ENCODE results near the gene VAC14. TPM values are rescaled to one million over a fixed set of nuclear protein-coding genes. Genes with fewer than 3 reads are reported as not detected.
"Not testable (repeated sequence)": the region's sequence is repeated elsewhere in the genome, so short reads cannot be mapped to it uniquely, and the experiment has no call there.

The VAC14 gene
- 10 to 100 TPM; 25.7 to 49.5 (median 40.4) TPM for total RNA-seq

DNA sequence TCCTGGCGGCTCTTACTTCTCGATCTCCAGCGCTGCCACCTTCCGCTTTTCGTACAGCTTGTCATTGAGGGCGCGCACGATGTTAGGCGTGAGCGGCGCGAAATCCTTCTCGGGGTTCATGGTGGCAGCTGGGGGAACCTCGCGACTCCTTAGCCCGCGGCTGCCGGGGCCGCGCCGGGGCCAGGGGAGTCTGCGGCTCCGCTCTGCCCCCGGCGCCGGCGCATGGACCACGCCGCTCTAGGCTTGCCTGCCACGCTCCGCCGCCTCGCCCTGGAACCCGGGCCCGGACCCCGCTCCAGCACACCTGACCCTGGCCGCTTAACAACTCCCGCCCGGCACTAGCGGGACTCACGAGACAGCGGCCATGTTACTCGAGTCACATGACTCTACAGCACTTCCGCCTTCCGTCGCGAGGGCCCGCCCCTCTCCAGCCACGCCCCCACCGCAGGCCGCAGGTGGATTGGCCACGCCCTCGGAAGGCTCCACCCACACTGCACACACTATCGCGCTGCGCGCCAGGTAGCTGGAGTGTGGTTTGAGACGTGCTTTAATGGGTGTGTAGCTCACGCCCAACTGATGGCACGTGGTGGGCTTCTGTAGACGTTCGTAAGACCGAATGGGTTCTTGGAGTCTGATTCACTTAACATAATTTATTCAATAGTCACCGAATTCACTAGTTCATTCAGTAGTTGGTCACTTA lies at the start of gene VAC14:
TSS of gene VAC14 (minus strand) at position 378 of the 700 bp plus-strand sequence. CDS start at position 120, 258 bp downstream.
- Histone ChIP-seq H3K36me3 (peaks cover 0 to 21% (median 0%) of the 10 kb centered on the region in 3 donors), H3K4me3 (peak within 1 kb of the TSS; percentile 76 to 93 (median 84)), H3K9me3 (peaks cover 0 to 8% (median 0%) of the 10 kb centered on the region in 4 donors), H3K27ac (peak within 1 kb of the TSS in 3 of 4 donors; percentile 51 to 80 (median 74)), H3K4me1 (peaks cover 0 to 24% (median 12%) of the 10 kb centered on the region in 4 donors), H3K27me3 (no peaks in the 10 kb centered on the region)
- TF ChIP-seq POLR2A (IDR thresholded peaks at IDR 0.05) (peak in 1 of 2 donors; percentile 32), EP300 (IDR thresholded peaks at IDR 0.05) (peak in 1 of 2 donors; percentile 83)
- TF ChIP-seq, protein P1, sequence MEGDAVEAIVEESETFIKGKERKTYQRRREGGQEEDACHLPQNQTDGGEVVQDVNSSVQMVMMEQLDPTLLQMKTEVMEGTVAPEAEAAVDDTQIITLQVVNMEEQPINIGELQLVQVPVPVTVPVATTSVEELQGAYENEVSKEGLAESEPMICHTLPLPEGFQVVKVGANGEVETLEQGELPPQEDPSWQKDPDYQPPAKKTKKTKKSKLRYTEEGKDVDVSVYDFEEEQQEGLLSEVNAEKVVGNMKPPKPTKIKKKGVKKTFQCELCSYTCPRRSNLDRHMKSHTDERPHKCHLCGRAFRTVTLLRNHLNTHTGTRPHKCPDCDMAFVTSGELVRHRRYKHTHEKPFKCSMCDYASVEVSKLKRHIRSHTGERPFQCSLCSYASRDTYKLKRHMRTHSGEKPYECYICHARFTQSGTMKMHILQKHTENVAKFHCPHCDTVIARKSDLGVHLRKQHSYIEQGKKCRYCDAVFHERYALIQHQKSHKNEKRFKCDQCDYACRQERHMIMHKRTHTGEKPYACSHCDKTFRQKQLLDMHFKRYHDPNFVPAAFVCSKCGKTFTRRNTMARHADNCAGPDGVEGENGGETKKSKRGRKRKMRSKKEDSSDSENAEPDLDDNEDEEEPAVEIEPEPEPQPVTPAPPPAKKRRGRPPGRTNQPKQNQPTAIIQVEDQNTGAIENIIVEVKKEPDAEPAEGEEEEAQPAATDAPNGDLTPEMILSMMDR (IDR thresholded peaks at IDR 0.05): no peak
- peak; percentile 76 to 88 for DNase-seq (ENCODE audit: low spot score in 2 of 2)
- 1% methylated on average over 11 to 37 of the region's 64 CpGs for WGBS, 2 donors

DNA sequence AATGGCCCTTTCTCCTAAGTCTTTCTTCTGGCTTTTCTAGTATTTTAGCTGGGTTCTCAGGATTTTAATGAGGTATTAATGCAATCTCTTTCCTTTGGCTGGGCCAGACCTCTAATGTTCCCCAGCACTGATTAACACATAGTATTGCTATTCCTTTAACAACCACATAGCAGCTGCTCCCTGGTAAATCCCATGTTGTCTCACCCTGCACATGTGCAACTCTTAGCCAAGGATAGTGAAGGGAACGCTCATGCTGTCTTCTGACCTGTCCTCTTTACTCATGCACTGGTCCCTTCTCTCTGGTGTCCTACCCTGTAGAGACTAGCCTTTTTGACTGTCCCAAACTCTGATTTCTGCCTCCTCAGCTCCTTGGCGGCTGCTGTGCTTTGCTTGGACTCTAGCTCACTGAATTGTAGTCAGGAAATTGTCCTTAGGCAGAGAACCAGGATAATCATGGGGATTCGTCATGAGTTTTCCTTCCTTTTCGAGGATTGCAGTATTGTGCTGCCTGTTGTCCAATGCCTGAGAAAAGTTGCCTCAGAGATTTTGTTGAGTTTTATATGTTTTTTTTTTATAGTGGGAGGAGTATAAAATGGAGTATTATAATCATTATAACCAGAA lies 22.6 kb upstream of the VAC14 start:
- not testable (repeated sequence) for H3K9me3 ChIP-seq; H3K4me1 ChIP-seq; H3K27me3 ChIP-seq; H3K4me3 ChIP-seq; DNase-seq (ENCODE audit: low spot score in 2 of 2); H3K36me3 ChIP-seq; H3K27ac ChIP-seq
- 63 to 73% methylated on average over 3 of the region's 4 CpGs for WGBS, 2 donors

DNA sequence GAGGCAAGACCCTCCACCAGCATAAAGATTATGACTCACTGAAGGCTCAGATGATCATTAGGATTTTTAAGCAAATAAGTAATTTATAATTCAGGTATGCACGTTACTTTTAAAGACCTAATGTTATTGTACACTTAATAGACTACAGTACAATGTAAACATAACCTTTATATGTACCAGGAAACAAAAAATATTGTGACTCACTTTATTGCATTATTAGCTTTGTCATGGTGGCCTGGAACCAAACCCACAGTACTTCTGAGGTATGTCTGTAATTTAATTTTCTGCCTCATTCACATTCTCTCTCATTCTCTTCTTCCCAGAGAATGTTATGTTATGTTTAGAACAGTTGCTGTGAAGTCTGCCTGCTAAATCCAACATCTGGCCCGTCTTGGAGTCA lies 21.8 kb upstream of the VAC14 start:
- 36 to 56% methylated on average over 1 of the region's 2 CpGs for WGBS, 2 donors
- not testable (repeated sequence) for H3K4me1 ChIP-seq; H3K36me3 ChIP-seq; DNase-seq (ENCODE audit: low spot score in 2 of 2); H3K9me3 ChIP-seq; H3K4me3 ChIP-seq; H3K27me3 ChIP-seq; H3K27ac ChIP-seq

DNA sequence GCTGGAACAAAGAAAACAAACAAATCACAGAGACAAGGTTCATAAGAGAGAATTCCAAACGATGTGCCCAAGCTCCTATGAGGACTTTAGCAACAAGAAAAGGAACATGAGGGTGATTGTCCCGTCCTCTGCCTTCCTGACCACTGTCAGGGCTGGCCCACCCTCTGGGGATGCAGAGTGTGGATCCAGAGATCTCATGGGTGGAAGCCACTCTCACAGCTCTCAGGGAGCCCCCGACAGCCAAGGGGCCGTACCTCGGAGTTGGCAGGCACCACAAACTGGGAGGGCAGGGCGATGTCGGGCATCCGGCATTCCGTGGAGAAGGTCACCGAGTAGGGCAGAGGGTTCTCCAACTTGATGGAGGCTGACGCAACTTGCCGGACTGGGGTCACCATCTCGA lies 17.1 kb upstream of the VAC14 start:
- not testable (repeated sequence) for DNase-seq (ENCODE audit: low spot score in 2 of 2); H3K9me3 ChIP-seq; H3K27ac ChIP-seq; H3K27me3 ChIP-seq; H3K4me1 ChIP-seq; H3K4me3 ChIP-seq; H3K36me3 ChIP-seq
- 65 to 78% methylated on average over 4 to 8 of the region's 13 CpGs for WGBS, 2 donors

DNA sequence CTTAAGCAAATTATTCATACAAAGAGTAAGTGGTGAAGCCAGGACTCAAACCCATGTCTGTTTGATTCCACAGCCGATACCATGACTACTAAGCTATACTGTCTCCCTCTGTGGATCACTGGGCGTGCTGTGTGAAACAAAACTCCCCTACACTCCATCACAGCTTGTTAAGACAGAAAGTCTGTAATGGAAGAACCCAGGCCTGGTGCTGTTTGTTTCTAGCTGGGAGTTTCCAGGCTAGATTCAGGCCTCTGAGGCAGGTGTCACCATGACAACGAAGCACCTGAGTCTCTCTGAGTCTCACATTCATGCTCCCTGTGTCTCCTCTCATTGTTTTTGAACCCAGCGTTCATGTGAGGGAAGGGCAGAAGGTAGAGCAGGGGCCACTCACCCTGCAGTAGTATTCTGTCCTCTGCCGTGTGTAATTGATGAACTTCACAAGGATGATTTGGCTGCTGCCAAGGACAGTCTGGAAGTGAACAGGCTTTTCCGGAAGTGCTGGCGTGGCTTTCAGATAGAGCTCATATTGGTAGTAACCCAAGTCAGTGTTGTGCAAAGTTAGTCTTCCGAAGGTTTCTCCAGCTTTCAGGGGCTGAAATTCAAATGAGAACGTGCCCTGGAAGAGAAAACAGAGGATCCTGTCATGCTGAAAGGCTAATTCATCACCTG lies 8.6 kb upstream of the VAC14 start:
- no peaks in the 10 kb centered on the region for H3K4me1 ChIP-seq
- DNase-seq (ENCODE audit: low spot score in 2 of 2): no peak
- H3K27me3 ChIP-seq: no peaks in the 10 kb centered on the region
- H3K27ac ChIP-seq: no peak overlapping the region
- WGBS, 2 donors: 71 to 72% methylated on average over 9 of the region's 9 CpGs
- TF ChIP-seq, protein P1 (IDR thresholded peaks at IDR 0.05): no peak
- TF ChIP-seq POLR2A (IDR thresholded peaks at IDR 0.05) (no peak), EP300 (IDR thresholded peaks at IDR 0.05) (no peak)
- no peaks in the 10 kb centered on the region for H3K36me3 ChIP-seq
- no peaks in the 10 kb centered on the region for H3K9me3 ChIP-seq
- no peak overlapping the region for H3K4me3 ChIP-seq

DNA sequence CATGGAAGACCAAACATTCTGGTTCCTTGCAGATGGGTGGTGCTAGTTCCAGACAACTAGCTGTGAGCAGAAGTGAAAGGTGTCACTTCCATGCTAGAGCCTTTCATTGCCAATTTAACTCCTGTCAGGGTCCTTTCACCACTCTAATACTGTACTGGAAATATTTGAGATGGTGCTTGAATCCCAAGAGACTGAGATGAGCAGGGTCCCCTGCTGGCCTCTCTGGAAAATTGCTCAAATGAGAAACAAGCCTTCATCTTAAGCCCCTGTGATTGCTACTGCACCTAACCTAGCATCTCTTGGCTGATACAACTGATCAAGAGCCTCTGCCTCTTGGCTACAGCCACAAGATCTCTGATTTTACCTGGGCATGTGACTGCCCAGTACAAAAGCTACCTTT lies 7.4 kb upstream of the VAC14 start:
- no peak overlapping the region for H3K27ac ChIP-seq

More for the DNA sequence above, 7.4 kb upstream of the VAC14 start:
- no peak for TF ChIP-seq POLR2A (IDR thresholded peaks at IDR 0.05)
- no peak for TF ChIP-seq EP300 (IDR thresholded peaks at IDR 0.05)
- TF ChIP-seq, protein P1 (IDR thresholded peaks at IDR 0.05): no peak
- Histone ChIP-seq H3K4me1 (no peaks in the 10 kb centered on the region), H3K27me3 (no peaks in the 10 kb centered on the region), H3K36me3 (no peaks in the 10 kb centered on the region), H3K9me3 (peaks cover 0 to 8% (median 0%) of the 10 kb centered on the region in 4 donors), H3K4me3 (no peak overlapping the region)
- no peak for DNase-seq (ENCODE audit: low spot score in 2 of 2)
